ENCODE measurements around the gene FAM151A. TPM values are rescaled to one million over a fixed set of nuclear protein-coding genes. Genes with fewer than 3 reads are reported as not detected.

FAM151A gene
- total RNA-seq, 1 donor from 2014 or later: not detected

DNA sequence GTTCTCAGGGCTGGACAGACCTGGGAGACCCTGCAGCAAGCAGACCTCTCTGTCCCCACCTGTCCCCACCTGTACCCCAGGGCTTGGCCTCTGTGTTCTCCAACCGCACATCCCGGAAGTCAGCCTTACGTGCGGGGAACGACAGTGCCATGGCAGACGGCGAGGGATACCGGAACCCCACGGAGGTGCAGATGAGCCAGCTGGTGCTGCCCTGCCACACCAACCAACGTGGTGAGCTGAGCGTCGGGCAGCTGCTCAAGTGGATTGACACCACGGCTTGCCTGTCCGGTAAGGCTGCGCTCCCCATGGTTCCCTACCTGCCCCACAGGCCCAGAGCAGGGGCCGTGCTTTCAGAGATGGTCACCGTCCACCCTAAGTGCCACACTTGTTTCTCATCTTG is 38.8 kb downstream of the FAM151A start:
- Mint-ChIP-seq H3K27me3 (no peaks in the 10 kb centered on the region), H3K36me3 (ENCODE audit: insufficient read depth) (no peaks in the 10 kb centered on the region), H3K4me3 (ENCODE audit: low read depth) (no peak overlapping the region), H3K4me1 (ENCODE audit: low read depth) (peaks cover 5% of the 10 kb centered on the region), H3K9me3 (ENCODE audit: low read depth) (no peaks in the 10 kb centered on the region), H3K27ac (peak overlapping the region; percentile 84)
- DNase-seq (ENCODE audit: low spot score, unreplicated experiment): no peak
- TF ChIP-seq, protein P1, sequence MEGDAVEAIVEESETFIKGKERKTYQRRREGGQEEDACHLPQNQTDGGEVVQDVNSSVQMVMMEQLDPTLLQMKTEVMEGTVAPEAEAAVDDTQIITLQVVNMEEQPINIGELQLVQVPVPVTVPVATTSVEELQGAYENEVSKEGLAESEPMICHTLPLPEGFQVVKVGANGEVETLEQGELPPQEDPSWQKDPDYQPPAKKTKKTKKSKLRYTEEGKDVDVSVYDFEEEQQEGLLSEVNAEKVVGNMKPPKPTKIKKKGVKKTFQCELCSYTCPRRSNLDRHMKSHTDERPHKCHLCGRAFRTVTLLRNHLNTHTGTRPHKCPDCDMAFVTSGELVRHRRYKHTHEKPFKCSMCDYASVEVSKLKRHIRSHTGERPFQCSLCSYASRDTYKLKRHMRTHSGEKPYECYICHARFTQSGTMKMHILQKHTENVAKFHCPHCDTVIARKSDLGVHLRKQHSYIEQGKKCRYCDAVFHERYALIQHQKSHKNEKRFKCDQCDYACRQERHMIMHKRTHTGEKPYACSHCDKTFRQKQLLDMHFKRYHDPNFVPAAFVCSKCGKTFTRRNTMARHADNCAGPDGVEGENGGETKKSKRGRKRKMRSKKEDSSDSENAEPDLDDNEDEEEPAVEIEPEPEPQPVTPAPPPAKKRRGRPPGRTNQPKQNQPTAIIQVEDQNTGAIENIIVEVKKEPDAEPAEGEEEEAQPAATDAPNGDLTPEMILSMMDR (IDR thresholded peaks at IDR 0.05; ENCODE audit: unreplicated experiment): no peak

DNA sequence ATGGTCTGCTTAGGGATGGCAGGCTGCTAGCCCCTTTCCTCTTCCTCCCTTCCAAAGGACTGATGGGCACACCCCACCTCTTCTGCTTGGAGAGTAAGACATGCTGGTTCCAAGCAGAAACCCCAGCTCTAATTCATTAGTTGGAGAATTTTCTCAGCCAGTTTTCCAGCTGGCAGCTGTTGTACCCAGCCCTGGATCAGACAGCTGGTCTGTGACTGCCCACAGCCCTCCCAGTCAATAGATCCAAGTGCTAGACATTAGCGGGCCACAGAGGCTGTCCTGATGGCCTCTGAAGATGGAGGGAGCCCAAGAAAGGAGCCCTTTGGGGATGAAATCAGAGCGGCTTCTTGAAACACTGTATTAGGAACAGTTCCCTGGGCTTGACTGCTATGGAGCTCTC is 39.5 kb downstream of the FAM151A start:
- H3K27ac Mint-ChIP-seq: no peak overlapping the region
- no peak for DNase-seq (ENCODE audit: low spot score, unreplicated experiment)
- no peaks in the 10 kb centered on the region for H3K27me3 Mint-ChIP-seq
- no peak overlapping the region for H3K4me3 Mint-ChIP-seq (ENCODE audit: low read depth)
- H3K9me3 Mint-ChIP-seq (ENCODE audit: low read depth): no peaks in the 10 kb centered on the region
- TF ChIP-seq, protein P1 (IDR thresholded peaks at IDR 0.05; ENCODE audit: unreplicated experiment): no peak
- H3K4me1 Mint-ChIP-seq (ENCODE audit: low read depth): peaks cover 10% of the 10 kb centered on the region
- no peaks in the 10 kb centered on the region for H3K36me3 Mint-ChIP-seq (ENCODE audit: insufficient read depth)

DNA sequence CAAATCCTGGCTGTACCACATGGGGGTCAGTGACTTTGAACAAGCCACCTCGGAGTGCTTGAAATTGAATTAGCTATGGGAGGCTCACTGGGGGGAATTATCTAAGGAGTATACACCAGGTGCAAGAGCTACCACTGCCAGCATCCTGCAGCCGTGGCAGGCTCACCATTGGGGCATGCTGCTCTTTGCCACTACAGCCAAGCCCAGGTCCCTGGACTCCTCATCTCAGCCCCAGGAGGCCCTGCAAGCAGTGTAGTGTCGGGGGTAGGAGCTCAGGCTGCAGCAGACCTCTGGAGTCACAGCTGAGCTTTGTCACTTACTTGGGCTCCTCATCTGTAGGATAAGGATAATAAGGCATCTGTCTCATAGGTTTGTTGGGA is 40.0 kb downstream of the FAM151A start:
- Mint-ChIP-seq H3K36me3 (ENCODE audit: insufficient read depth) (no peaks in the 10 kb centered on the region), H3K4me3 (ENCODE audit: low read depth) (no peak overlapping the region), H3K4me1 (ENCODE audit: low read depth) (peaks cover 11% of the 10 kb centered on the region), H3K9me3 (ENCODE audit: low read depth) (no peaks in the 10 kb centered on the region), H3K27me3 (no peaks in the 10 kb centered on the region), H3K27ac (no peak overlapping the region)
- DNase-seq (ENCODE audit: low spot score, unreplicated experiment): no peak
- TF ChIP-seq, protein P1 (IDR thresholded peaks at IDR 0.05; ENCODE audit: unreplicated experiment): no peak

DNA sequence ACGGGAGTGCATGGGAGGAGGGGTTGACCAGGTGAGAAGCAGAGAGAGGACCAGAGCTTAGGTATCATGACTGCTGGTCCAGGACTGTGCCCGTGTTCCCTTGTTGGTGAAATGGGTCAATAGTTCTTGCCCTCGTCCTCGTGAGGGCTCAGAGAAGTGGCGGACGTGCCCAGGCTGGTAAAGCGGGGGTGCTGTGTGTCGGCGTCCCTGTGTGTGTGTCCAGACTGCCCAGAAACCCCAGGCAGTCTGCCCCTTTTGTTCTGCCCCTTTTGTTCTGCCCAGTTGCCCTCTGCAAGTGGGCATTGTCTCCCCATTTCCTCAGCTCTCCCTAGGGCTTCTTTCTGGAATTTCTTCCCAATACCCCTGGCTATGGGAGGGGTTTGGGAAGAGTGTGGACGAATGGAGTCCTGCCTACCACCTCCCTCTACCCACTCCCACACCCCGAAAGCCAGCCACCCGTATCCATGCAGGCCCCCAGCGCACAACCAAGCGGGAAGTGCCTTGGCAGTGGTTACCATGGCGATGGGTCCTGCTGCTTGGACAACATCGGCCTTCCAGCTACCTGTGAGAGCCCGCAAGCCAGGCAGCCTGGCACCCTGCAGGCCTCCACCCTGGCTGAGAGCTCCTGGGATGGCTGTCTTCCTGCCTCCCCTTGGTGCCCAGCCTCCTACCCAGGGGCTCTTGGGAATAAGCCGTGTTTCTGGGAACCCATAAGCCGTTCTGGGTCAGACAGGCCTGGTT is 40.6 kb downstream of the FAM151A start:
- DNase-seq (ENCODE audit: low spot score, unreplicated experiment): no peak
- TF ChIP-seq, protein P1 (IDR thresholded peaks at IDR 0.05; ENCODE audit: unreplicated experiment): no peak
- no peaks in the 10 kb centered on the region for H3K9me3 Mint-ChIP-seq (ENCODE audit: low read depth)
- no peak overlapping the region for H3K27ac Mint-ChIP-seq
- no peaks in the 10 kb centered on the region for H3K27me3 Mint-ChIP-seq
- no peak overlapping the region for H3K4me3 Mint-ChIP-seq (ENCODE audit: low read depth)
- no peaks in the 10 kb centered on the region for H3K36me3 Mint-ChIP-seq (ENCODE audit: insufficient read depth)
- H3K4me1 Mint-ChIP-seq (ENCODE audit: low read depth): peaks cover 11% of the 10 kb centered on the region

DNA sequence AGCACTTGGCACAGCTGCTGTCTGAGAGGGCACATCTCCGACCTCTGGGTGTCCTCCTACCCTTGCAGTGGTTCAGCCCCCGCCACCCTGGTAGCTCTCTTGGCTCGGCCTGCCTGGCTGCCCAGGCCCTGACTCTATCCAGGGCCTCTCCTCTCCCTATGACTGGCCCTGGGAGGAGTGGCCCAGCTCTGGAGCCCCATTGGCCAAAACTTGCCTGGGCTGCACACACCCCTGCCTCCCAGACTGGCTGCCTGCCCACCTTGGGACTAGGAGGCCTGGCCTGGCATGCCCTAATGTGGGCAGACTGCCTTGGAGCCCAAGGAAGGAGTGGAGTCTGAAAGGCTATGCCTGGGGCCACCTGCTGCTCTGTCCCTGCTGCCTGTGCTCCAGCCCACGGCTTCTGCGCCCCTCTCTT is 41.7 kb downstream of the FAM151A start:
- Mint-ChIP-seq H3K27ac (no peak overlapping the region), H3K4me3 (ENCODE audit: low read depth) (no peak overlapping the region), H3K4me1 (ENCODE audit: low read depth) (peaks cover 11% of the 10 kb centered on the region), H3K27me3 (no peaks in the 10 kb centered on the region), H3K9me3 (ENCODE audit: low read depth) (no peaks in the 10 kb centered on the region), H3K36me3 (ENCODE audit: insufficient read depth) (no peaks in the 10 kb centered on the region)
- TF ChIP-seq, protein P1 (IDR thresholded peaks at IDR 0.05; ENCODE audit: unreplicated experiment): no peak
- no peak for DNase-seq (ENCODE audit: low spot score, unreplicated experiment)

All from progenitor cell of endocrine pancreas (in vitro differentiated cells).